RWPE1 (cell line): ENCODE results near the gene COPZ2.
"Not testable (repeated sequence)": the region's sequence is repeated elsewhere in the genome, so short reads cannot be mapped to it uniquely, and the experiment has no call there.

Experiments used
- CTCF ChIA-PET: fragments of 350-600 bp; sonication (Branson Sonifier 250); formaldehyde crosslinking; extraction: SDS; loops from one replicate; lab custom pipeline; 2021; lab: Yijun Ruan, JAX
- POLR2A ChIA-PET: fragments of 400-600 bp; formaldehyde crosslinking; extraction: SDS; loops from one replicate; lab custom pipeline; 2020; ENCODE audit warnings: antibody characterized with exemption; ENCODE audit not compliant: low non-redundant PET; lab: Yijun Ruan, JAX
- DNase-seq: peaks from one replicate; pipeline ENCODE4 v3.0.0; 2012; ENCODE audit warnings: low spot score
- H3K27ac ChIP-seq: fragments of 450-650 bp; 2 replicates; pipeline ENCODE4 v1.5.1; 2017
- CTCF ChIP-seq: fragments of 450-650 bp; conservative IDR thresholded peaks from 2 replicates; pipeline ENCODE4 v1.5.1; 2017; ENCODE audit warnings: low read depth, mild to moderate bottlenecking

Gene COPZ2

GRCh38 chr17:48022901-48023300, 14.7 kb downstream of the COPZ2 start:
- peak overlapping the region; percentile 98 for H3K27ac ChIP-seq
- CTCF ChIA-PET, result no interaction called here
- POLR2A ChIA-PET, result no interaction called here
- no peak for DNase-seq
- no peak for TF ChIP-seq CTCF

- POLR2A ChIA-PET, result no interaction called here
- CTCF ChIA-PET, result interaction anchor here (0.6 to 0.8 kb wide), 3 partner anchors 58 to 419 kb away, joined by 4 read pairs; no protein-coding TSS in a partner anchor
- no peak for DNase-seq
- H3K27ac ChIP-seq, result no peak overlapping the region
- no peak for TF ChIP-seq CTCF
These were observed 15.7 kb downstream of the COPZ2 start for GRCh38 chr17:48021934-48022333.

GRCh38 chr17:48017817-48018158, 19.8 kb downstream of the COPZ2 start:
- ChIA-PET CTCF (interaction anchor here (0.5 to 2.5 kb wide), 10 partner anchors 19 to 608 kb away, joined by 3 to 11 read pairs (median 4); partner anchors contain the start of gene SCRN2), POLR2A (interaction anchor here (0.5 kb wide), 2 partner anchors 87 to 181 kb away, joined by 3 read pairs; no protein-coding TSS in a partner anchor)
- DNase-seq, H3K27ac ChIP-seq: not testable (repeated sequence)

- CTCF ChIA-PET, result interaction anchor here (0.8 kb wide), 1 partner anchor 67 kb away, joined by 3 read pairs; no protein-coding TSS in a partner anchor
- no peak for DNase-seq
- no peak for TF ChIP-seq CTCF
- no peak overlapping the region for H3K27ac ChIP-seq
- POLR2A ChIA-PET, result no interaction called here
These were observed 21.5 kb downstream of the COPZ2 start for GRCh38 chr17:48016112-48016511.

- H3K27ac ChIP-seq, result no peak overlapping the region
- POLR2A ChIA-PET, result no interaction called here
- TF ChIP-seq CTCF, result no peak
- CTCF ChIA-PET, result interaction anchor here (0.6 to 1.8 kb wide), 3 partner anchors 33 to 889 kb away, joined by 3 to 6 read pairs (median 5); no protein-coding TSS in a partner anchor
- DNase-seq, result no peak
These were observed 22.9 kb downstream of the COPZ2 start for GRCh38 chr17:48014595-48015111.

- CTCF ChIA-PET, result interaction anchor here (0.8 to 1.8 kb wide), 2 partner anchors 65 to 67 kb away, joined by 4 to 6 read pairs; no protein-coding TSS in a partner anchor
- no peak overlapping the region; the same call in 1 of the 2 replicates for H3K27ac ChIP-seq
- DNase-seq, result no peak
- TF ChIP-seq CTCF, result no peak
- POLR2A ChIA-PET, result no interaction called here
These were observed 23.6 kb downstream of the COPZ2 start for GRCh38 chr17:48013876-48014594.

- no peak overlapping the region for H3K27ac ChIP-seq
- TF ChIP-seq CTCF, result no peak
- ChIA-PET CTCF (interaction anchor here (0.6 kb wide), 1 partner anchor 543 kb away, joined by 3 read pairs; no protein-coding TSS in a partner anchor), POLR2A (no interaction called here)
- no peak for DNase-seq
These were observed 24.9 kb downstream of the COPZ2 start for GRCh38 chr17:48012654-48013053.
